SK-N-SH (cell line): ENCODE results near the gene DAP. TPM values are rescaled to one million over a fixed set of nuclear protein-coding genes. Genes with fewer than 3 reads are reported as not detected.

Source experiments
- CTCF ChIA-PET: fragments of 300-600, 350-600 bp; formaldehyde crosslinking; extraction: SDS; loops from one replicate; lab custom pipeline; 2021; lab: Yijun Ruan, JAX
- POLR2A ChIA-PET: fragments of 350-600 bp; sonication (Branson Sonifier 250); formaldehyde crosslinking; extraction: SDS; loops from one replicate; lab custom pipeline; 2020; ENCODE audit warnings: antibody characterized with exemption, inconsistent platforms; lab: Yijun Ruan, JAX
- DNase-seq: peaks from one replicate; pipeline ENCODE4 v3.0.0; 2012
- H2AFZ ChIP-seq: fragments of 200-600 bp; sonication (generic); 2 replicates; pipeline ENCODE4 v1.8.1; 2016; ENCODE audit warnings: antibody characterized with exemption, mild to moderate bottlenecking, low read depth
- H3F3A ChIP-seq: fragments of 200-600 bp; sonication (generic); replicated peaks from 2 replicates; pipeline ENCODE3; 2016; ENCODE audit warnings: antibody characterized with exemption, mild to moderate bottlenecking; ENCODE audit not compliant: insufficient read depth
- H3K27ac ChIP-seq, 2 experiments: fragments of 200-500 bp in 1 of 2; fragments of 200-600 bp in 1 of 2; sonication (Bioruptor generic) in 1 of 2; sonication (generic), shearing (Covaris generic) in 1 of 2; 2 replicates each; pipeline versions ENCODE4 v1.5.1 to v1.6.1; 2014 to 2016; ENCODE audit warnings: low read depth in 2 of 2, inconsistent platforms in 1 of 2, low read length in 1 of 2, mild to moderate bottlenecking in 1 of 2, mixed read lengths in 1 of 2
- H3K27me3 ChIP-seq: fragments of 200-600 bp; sonication (generic), shearing (Covaris generic); 2 replicates; pipeline ENCODE4 v1.6.1; 2016; ENCODE audit warnings: mixed run types; ENCODE audit not compliant: insufficient read depth
- H3K36me3 ChIP-seq, 2 experiments: fragments of 200-500 bp in 1 of 2; fragments of 200-600 bp in 1 of 2; sonication (Bioruptor generic) in 1 of 2; sonication (generic) in 1 of 2; replicated peaks in 1 of 2; 2 replicates each; pipeline versions ENCODE3 to v1.5.1; 2014 to 2016; ENCODE audit warnings: low read length in 1 of 2, mild to moderate bottlenecking in 1 of 2; ENCODE audit not compliant: insufficient read depth in 2 of 2, control insufficient read depth in 1 of 2
- H3K4me1 ChIP-seq, 2 experiments: fragments of 200-500 bp in 1 of 2; fragments of 200-600 bp in 1 of 2; sonication (Bioruptor generic) in 1 of 2; sonication (generic), shearing (Covaris generic) in 1 of 2; 2 replicates each; pipeline versions ENCODE4 v1.5.1 to v1.6.1; 2014 to 2016; ENCODE audit warnings: low read depth in 1 of 2, low read length in 1 of 2, mixed run types in 1 of 2; ENCODE audit not compliant: insufficient read depth in 2 of 2, control insufficient read depth in 1 of 2
- H3K4me2 ChIP-seq: fragments of 200-600 bp; sonication (generic), shearing (Covaris generic); 2 replicates; pipeline ENCODE4 v1.6.1; 2017; ENCODE audit warnings: mixed run types
- H3K4me3 ChIP-seq, 2 experiments: fragments of 200-500 bp in 1 of 2; fragments of 200-600 bp in 1 of 2; sonication (Bioruptor generic) in 1 of 2; sonication (generic), shearing (Covaris generic) in 1 of 2; 2 replicates each; pipeline versions ENCODE4 v1.5.1 to v1.8.1; 2014 to 2016; ENCODE audit warnings: low read depth in 2 of 2, inconsistent platforms in 1 of 2, low read length in 1 of 2, mild to moderate bottlenecking in 1 of 2, mixed read lengths in 1 of 2, moderate library complexity in 1 of 2
- H3K79me2 ChIP-seq: fragments of 200-600 bp; sonication (generic); 2 replicates; pipeline ENCODE4 v1.8.1; 2017; ENCODE audit warnings: mild to moderate bottlenecking; ENCODE audit not compliant: insufficient read depth
- H3K9ac ChIP-seq: fragments of 200-600 bp; sonication (generic); 2 replicates; pipeline ENCODE4 v1.6.1; 2017; ENCODE audit warnings: mixed run types
- H3K9me2 ChIP-seq: fragments of 200-600 bp; sonication (generic); 2 replicates; pipeline ENCODE4 v1.6.1; 2017; ENCODE audit warnings: mixed run types
- H3K9me3 ChIP-seq: fragments of 200-600 bp; sonication (generic); 2 replicates; pipeline ENCODE4 v1.6.1; 2017; ENCODE audit warnings: mixed run types, mild to moderate bottlenecking, moderate library complexity
- H4K20me1 ChIP-seq: fragments of 200-600 bp; sonication (generic); 2 replicates; pipeline ENCODE4 v1.6.1; 2017; ENCODE audit warnings: mild to moderate bottlenecking, mixed run types; ENCODE audit not compliant: insufficient read depth
- CHD2 ChIP-seq: fragments of 150-350 bp; IDR thresholded peaks from 2 replicates; pipeline ENCODE4 v1.6.1; 2018; ENCODE audit warnings: low read length; ENCODE audit not compliant: partially characterized antibody
- CTCF ChIP-seq: fragments of 200-600 bp; sonication (generic); IDR thresholded peaks from 2 replicates; pipeline ENCODE4 v1.6.1; 2017; ENCODE audit warnings: antibody characterized with exemption, mild to moderate bottlenecking, moderate library complexity
- ELF1 ChIP-seq: IDR thresholded peaks from 2 replicates; pipeline ENCODE4 v1.4.0; 2012
- EP300 ChIP-seq, 2 experiments: IDR thresholded peaks; 2 replicates each; pipeline versions ENCODE4 v1.4.0 to v1.6.1; 2012; ENCODE audit warnings: borderline replicate concordance in 1 of 2, low read depth in 1 of 2, low read length in 1 of 2
- EZH2phosphoT487 ChIP-seq: fragments of 200-600 bp; sonication (generic); IDR thresholded peaks from 2 replicates; pipeline ENCODE4 v1.6.1; 2017; ENCODE audit warnings: low read depth, mixed run types, mild to moderate bottlenecking, antibody characterized with exemption, moderate library complexity, borderline replicate concordance
- FOSL2 ChIP-seq: IDR thresholded peaks from 2 replicates; pipeline ENCODE4 v1.4.0; 2012; ENCODE audit warnings: low read depth, mild to moderate bottlenecking, moderate library complexity, borderline replicate concordance
- GABPA ChIP-seq: IDR thresholded peaks from 2 replicates; pipeline ENCODE4 v1.4.0; 2012; ENCODE audit warnings: low read depth, mild to moderate bottlenecking
- GATA2 ChIP-seq: sonication (generic); formaldehyde crosslinking; IDR thresholded peaks from 2 replicates; pipeline ENCODE4 v1.5.0; 2020; ENCODE audit warnings: mild to moderate bottlenecking, missing genetic modification reagents
- IRF3 ChIP-seq: fragments of 150-350 bp; IDR thresholded peaks from 2 replicates; pipeline ENCODE4 v1.6.1; 2016; ENCODE audit warnings: mild to moderate bottlenecking, low read depth, low read length
- MAX ChIP-seq: IDR thresholded peaks from 2 replicates; pipeline ENCODE4 v1.4.0; 2012; ENCODE audit warnings: low read depth
- MEF2A ChIP-seq: IDR thresholded peaks from 2 replicates; pipeline ENCODE4 v1.4.0; 2012; ENCODE audit warnings: low read depth, borderline replicate concordance
- MXI1 ChIP-seq: IDR thresholded peaks from 2 replicates; pipeline ENCODE4 v1.6.1; 2012; ENCODE audit warnings: mild to moderate bottlenecking, low read depth, low read length, improper control_type of control experiment
- NFIC ChIP-seq: IDR thresholded peaks from 2 replicates; pipeline ENCODE4 v1.4.0; 2012; ENCODE audit warnings: borderline replicate concordance
- NRF1 ChIP-seq: IDR thresholded peaks from 2 replicates; pipeline ENCODE4 v1.6.1; 2012; ENCODE audit warnings: low read depth, mild to moderate bottlenecking, low read length
- PBX3 ChIP-seq: IDR thresholded peaks from 2 replicates; pipeline ENCODE4; 2012
- POLR2AphosphoS5 ChIP-seq: IDR thresholded peaks from 2 replicates; pipeline ENCODE4 v1.6.1; 2012; ENCODE audit warnings: low read depth, low read length
- RAD21 ChIP-seq: IDR thresholded peaks from 2 replicates; pipeline ENCODE4 v1.6.1; 2012; ENCODE audit warnings: mild to moderate bottlenecking, low read length
- RCOR1 ChIP-seq: fragments of 150-350 bp; IDR thresholded peaks from 2 replicates; pipeline ENCODE4 v1.6.1; 2017; ENCODE audit warnings: antibody characterized with exemption, low read length
- REST ChIP-seq: IDR thresholded peaks from 2 replicates; pipeline ENCODE4 v1.6.1; 2012; ENCODE audit warnings: mild to moderate bottlenecking, low read depth, low read length, moderate library complexity
- RFX5 ChIP-seq: IDR thresholded peaks from 2 replicates; pipeline ENCODE4 v1.6.1; 2012; ENCODE audit warnings: mild to moderate bottlenecking, improper control_type of control experiment, low read length
- RXRA ChIP-seq: IDR thresholded peaks from 2 replicates; pipeline ENCODE4 v1.4.0; 2012; ENCODE audit warnings: low read depth, mild to moderate bottlenecking, borderline replicate concordance
- SMC3 ChIP-seq: IDR thresholded peaks from 2 replicates; pipeline ENCODE4 v1.6.1; 2012; ENCODE audit warnings: low read depth, low read length, improper control_type of control experiment
- TAF1 ChIP-seq: IDR thresholded peaks from 2 replicates; pipeline ENCODE4 v1.6.1; 2012; ENCODE audit warnings: low read depth, mild to moderate bottlenecking, low read length, moderate library complexity, borderline replicate concordance
- TCF12 ChIP-seq: IDR thresholded peaks from 2 replicates; pipeline ENCODE4 v1.4.0; 2012
- TEAD4 ChIP-seq: IDR thresholded peaks from 2 replicates; pipeline ENCODE4 v1.4.0; 2012; ENCODE audit warnings: mild to moderate bottlenecking, borderline replicate concordance; ENCODE audit not compliant: insufficient read depth
- USF2 ChIP-seq: fragments of 150-350 bp; IDR thresholded peaks from 2 replicates; pipeline ENCODE4 v1.6.1; 2017; ENCODE audit warnings: antibody characterized with exemption, low read length, low read depth, borderline replicate concordance
- YY1 ChIP-seq: IDR thresholded peaks from 2 replicates; pipeline ENCODE4 v1.4.0; 2012; ENCODE audit warnings: low read depth, mild to moderate bottlenecking
- WGBS: methylation state at CpG from one replicate; pipeline ENCODE4 v1.1.6; 2017; ENCODE audit warnings: low lambda C conversion rate; 5-methylcytosine and 5-hydroxymethylcytosine counted together
- polyA plus RNA-seq, 3 experiments: library from polyadenylated mRNA; depleted of rRNA; stranded (reverse); fragments of >200 nt; gene quantifications; 2 replicates each; pipeline ENCODE4 v1.2.3, GENCODE V29; 2012

DAP gene
- polyA plus RNA-seq, 1 of the 3 experiments (the other 2 are of a cell fraction) = 78.2 TPM

- H3K4me2 ChIP-seq = peak overlapping the region; percentile 13
- no peaks in the 10 kb centered on the region for H3K79me2 ChIP-seq
- H2AFZ ChIP-seq = no peak overlapping the region
- no peaks in the 10 kb centered on the region for H3K9me2 ChIP-seq
- POLR2A ChIA-PET = no interaction called here
- H3K9me3 ChIP-seq = no peaks in the 10 kb centered on the region
- H4K20me1 ChIP-seq = no peaks in the 10 kb centered on the region
- no peak for DNase-seq
- CTCF ChIA-PET = no interaction called here
- 44% methylated on average over 3 of the region's 3 CpGs for WGBS
- H3K27ac ChIP-seq = no peak overlapping the region; a peak in 1 of 4 replicates
- H3K4me3 ChIP-seq = no peak overlapping the region
- H3K9ac ChIP-seq = no peak overlapping the region
- no peaks in the 10 kb centered on the region for H3K4me1 ChIP-seq
- peaks cover 4% of the 10 kb centered on the region for H3F3A ChIP-seq
- H3K36me3 ChIP-seq = no peaks in the 10 kb centered on the region
- H3K27me3 ChIP-seq = no peaks in the 10 kb centered on the region
- TF ChIP-seq FOSL2 (peak; percentile 68; the same call in 1 of the 2 replicates), RXRA (no peak), CTCF (no peak), RAD21 (no peak), PBX3 (no peak), TAF1 (no peak), ELF1 (no peak), USF2 (no peak), MEF2A (no peak), YY1 (no peak), REST (no peak), RCOR1 (no peak), IRF3 (no peak), GABPA (no peak), NRF1 (no peak), RFX5 (no peak), NFIC (peak; percentile 74), POLR2AphosphoS5 (no peak), TEAD4 (peak; percentile 38; the same call in 1 of the 2 replicates), MAX (no peak), MXI1 (no peak), EZH2phosphoT487 (no peak), EP300 (IDR thresholded peaks at IDR 0.05; ENCODE audit: borderline replicate concordance in 1 of 2, low read depth in 1 of 2, low read length in 1 of 2) (peak in 1 of 2 experiments; percentile 42; a peak in 1 of 4 replicates), CHD2 (no peak), GATA2 (CRISPR knock-in tag) (no peak), SMC3 (no peak), TCF12 (peak; percentile 38; the same call in 1 of the 2 replicates)
These were observed 28.0 kb upstream of the DAP start for GRCh38 chr5:10789021-10789420.
